Measurements from ENCODE around the gene DIRAS1. TPM values are rescaled to one million over a fixed set of nuclear protein-coding genes. Genes with fewer than 3 reads are reported as not detected.

The DIRAS1 gene
- total and polyA plus RNA-seq, 2 of the 4 experiments (the other 2 are of a cell fraction) = 1.4 to 10.3 TPM

DNA sequence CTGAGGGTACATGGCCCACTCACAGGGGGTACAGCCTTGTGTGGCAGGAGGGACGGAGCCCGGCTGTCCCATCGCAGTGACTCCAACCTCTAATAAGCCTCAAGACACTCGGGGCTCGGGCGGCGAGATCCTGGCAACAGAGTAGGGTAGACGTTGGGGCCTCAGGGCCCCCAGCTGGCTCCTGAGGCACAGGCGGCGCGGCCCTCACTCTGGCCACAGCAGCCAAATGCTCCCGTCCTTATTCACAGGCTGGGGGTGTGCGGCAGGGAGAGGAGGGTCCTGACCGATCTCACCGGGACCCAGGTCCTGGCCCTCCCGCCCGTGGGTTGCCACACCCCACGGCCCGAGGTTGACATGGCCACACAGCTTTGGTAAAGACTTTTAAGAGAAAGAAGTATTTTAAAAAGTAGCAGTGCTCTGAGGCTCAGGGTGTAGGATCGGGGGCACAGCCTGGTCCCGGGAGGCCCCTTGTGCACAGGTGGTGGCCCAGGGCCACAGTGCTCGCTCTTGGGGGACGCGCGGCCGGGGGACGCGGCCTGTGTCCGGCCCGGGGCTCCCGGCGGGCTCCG, 11.1 kb upstream of the DIRAS1 start:
- H2AFZ ChIP-seq (replicated peaks; ENCODE audit: low read length, poor library complexity) = no peak overlapping the region
- H3K79me1 ChIP-seq (ENCODE audit: low read depth in 1 of 2, low read length in 2 of 2) = peaks cover 0 to 18% of the 10 kb centered on the region in 2 experiments; a peak in 2 of 4 replicates
- H3K36me3 ChIP-seq (ENCODE audit: control insufficient read depth, insufficient read depth, low read length) = peaks cover 29% of the 10 kb centered on the region
- no peak for ATAC-seq (ENCODE audit: low read depth)
- in situ Hi-C loops (cut with MboI; ENCODE audit: low sequenced_read_pairs) (no loop called here), intact Hi-C loops (cut with micrococcal nuclease) (no loop called here), dilution Hi-C loops (cut with HindIII; ENCODE audit: low sequenced_read_pairs, unreplicated experiment) (no loop called here)
- H3K23ac ChIP-seq (ENCODE audit: low read depth, low read length) = no peak overlapping the region
- H3K27ac ChIP-seq (ENCODE audit: insufficient read depth, low read length) = no peak overlapping the region
- no peak overlapping the region for H2AK5ac ChIP-seq (ENCODE audit: low read depth, low read length)
- H2BK5ac ChIP-seq (ENCODE audit: low read depth, low read length, poor library complexity, severe bottlenecking) = no peak overlapping the region
- H2AK9ac ChIP-seq (replicated peaks; ENCODE audit: low read depth, low read length, poor library complexity) = no peak overlapping the region
- no peak overlapping the region for H3K4ac ChIP-seq (ENCODE audit: low read depth, low read length)
- no peak overlapping the region for H4K5ac ChIP-seq (ENCODE audit: low read depth, low read length)
- 94% methylated on average over 9 of the region's 33 CpGs; no CpG with 5 or more reads in 1 of the 2 experiments for WGBS, 2 experiments (ENCODE audit: extremely low coverage in 2 of 2, insufficient read length in 1 of 2)
- POLR2A ChIA-PET (ENCODE audit: unreplicated experiment) = no interaction called here
- H3K9ac ChIP-seq (ENCODE audit: low read depth, low read length) = no peak overlapping the region
- no peak overlapping the region for H3K4me3 ChIP-seq (ENCODE audit: insufficient read depth, low read depth, low read length)
- no peak overlapping the region for H4K91ac ChIP-seq (ENCODE audit: insufficient read depth, low read depth, low read length)
- H3K14ac ChIP-seq (replicated peaks; ENCODE audit: low read depth, low read length) = no peak overlapping the region
- H3K27me3 ChIP-seq (ENCODE audit: control insufficient read depth, insufficient read depth, low read length) = peaks cover 4% of the 10 kb centered on the region
- no peak overlapping the region for H4K8ac ChIP-seq (ENCODE audit: low read depth in 2 of 2, low read length in 2 of 2)
- CTCF ChIA-PET = interaction anchor here (0.7 kb wide), 1 partner anchor 184 kb away, joined by 3 read pairs; no protein-coding TSS in a partner anchor
- H3K4me2 ChIP-seq (ENCODE audit: low read depth, low read length) = no peak overlapping the region
- no peak overlapping the region for H3K56ac ChIP-seq (ENCODE audit: extremely low read depth, insufficient read depth, low read length)
- H2BK120ac ChIP-seq (ENCODE audit: low read depth, low read length) = no peak overlapping the region
- no peak for DNase-seq
- H3K18ac ChIP-seq (ENCODE audit: low read depth, low read length) = no peak overlapping the region
- 0 out of 2 replicates have a peak, but pooled peaks cover 2% of the 10 kb centered on the region for H3K9me1 ChIP-seq (ENCODE audit: insufficient read depth, low read length)
- TF ChIP-seq BHLHE40 (IDR thresholded peaks at IDR 0.05; ENCODE audit: low read depth, low read length) = no peak
- no peak for TF ChIP-seq RFX5 (IDR thresholded peaks at IDR 0.05; ENCODE audit: low read depth, low read length)
- no peak for TF ChIP-seq NFE2L2 (IDR thresholded peaks at IDR 0.05; ENCODE audit: low read depth, low read length)
- TF ChIP-seq MAZ (IDR thresholded peaks at IDR 0.05; ENCODE audit: borderline replicate concordance, low read depth, low read length) = no peak
- no peak for TF ChIP-seq CEBPB (IDR thresholded peaks at IDR 0.05; ENCODE audit: low read depth, low read length)
- TF ChIP-seq SMC3 (IDR thresholded peaks at IDR 0.05; ENCODE audit: low read depth, low read length) = no peak
- TF ChIP-seq, protein P1, sequence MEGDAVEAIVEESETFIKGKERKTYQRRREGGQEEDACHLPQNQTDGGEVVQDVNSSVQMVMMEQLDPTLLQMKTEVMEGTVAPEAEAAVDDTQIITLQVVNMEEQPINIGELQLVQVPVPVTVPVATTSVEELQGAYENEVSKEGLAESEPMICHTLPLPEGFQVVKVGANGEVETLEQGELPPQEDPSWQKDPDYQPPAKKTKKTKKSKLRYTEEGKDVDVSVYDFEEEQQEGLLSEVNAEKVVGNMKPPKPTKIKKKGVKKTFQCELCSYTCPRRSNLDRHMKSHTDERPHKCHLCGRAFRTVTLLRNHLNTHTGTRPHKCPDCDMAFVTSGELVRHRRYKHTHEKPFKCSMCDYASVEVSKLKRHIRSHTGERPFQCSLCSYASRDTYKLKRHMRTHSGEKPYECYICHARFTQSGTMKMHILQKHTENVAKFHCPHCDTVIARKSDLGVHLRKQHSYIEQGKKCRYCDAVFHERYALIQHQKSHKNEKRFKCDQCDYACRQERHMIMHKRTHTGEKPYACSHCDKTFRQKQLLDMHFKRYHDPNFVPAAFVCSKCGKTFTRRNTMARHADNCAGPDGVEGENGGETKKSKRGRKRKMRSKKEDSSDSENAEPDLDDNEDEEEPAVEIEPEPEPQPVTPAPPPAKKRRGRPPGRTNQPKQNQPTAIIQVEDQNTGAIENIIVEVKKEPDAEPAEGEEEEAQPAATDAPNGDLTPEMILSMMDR (conservative IDR thresholded peaks at IDR 0.05; ENCODE audit: low read depth, low read length) = no peak
- no peak for TF ChIP-seq MXI1 (IDR thresholded peaks at IDR 0.05; ENCODE audit: borderline replicate concordance, low read depth, low read length)
- TF ChIP-seq MAFK (IDR thresholded peaks at IDR 0.05; ENCODE audit: low read depth, low read length) = no peak
- TF ChIP-seq, protein P2, sequence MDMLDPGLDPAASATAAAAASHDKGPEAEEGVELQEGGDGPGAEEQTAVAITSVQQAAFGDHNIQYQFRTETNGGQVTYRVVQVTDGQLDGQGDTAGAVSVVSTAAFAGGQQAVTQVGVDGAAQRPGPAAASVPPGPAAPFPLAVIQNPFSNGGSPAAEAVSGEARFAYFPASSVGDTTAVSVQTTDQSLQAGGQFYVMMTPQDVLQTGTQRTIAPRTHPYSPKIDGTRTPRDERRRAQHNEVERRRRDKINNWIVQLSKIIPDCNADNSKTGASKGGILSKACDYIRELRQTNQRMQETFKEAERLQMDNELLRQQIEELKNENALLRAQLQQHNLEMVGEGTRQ (IDR thresholded peaks at IDR 0.05; ENCODE audit: low read depth, low read length) = no peak
- TF ChIP-seq RAD21 (IDR thresholded peaks at IDR 0.05; ENCODE audit: low read length) = no peak
- TF ChIP-seq, protein P3, sequence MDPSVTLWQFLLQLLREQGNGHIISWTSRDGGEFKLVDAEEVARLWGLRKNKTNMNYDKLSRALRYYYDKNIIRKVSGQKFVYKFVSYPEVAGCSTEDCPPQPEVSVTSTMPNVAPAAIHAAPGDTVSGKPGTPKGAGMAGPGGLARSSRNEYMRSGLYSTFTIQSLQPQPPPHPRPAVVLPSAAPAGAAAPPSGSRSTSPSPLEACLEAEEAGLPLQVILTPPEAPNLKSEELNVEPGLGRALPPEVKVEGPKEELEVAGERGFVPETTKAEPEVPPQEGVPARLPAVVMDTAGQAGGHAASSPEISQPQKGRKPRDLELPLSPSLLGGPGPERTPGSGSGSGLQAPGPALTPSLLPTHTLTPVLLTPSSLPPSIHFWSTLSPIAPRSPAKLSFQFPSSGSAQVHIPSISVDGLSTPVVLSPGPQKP (IDR thresholded peaks at IDR 0.05; ENCODE audit: borderline replicate concordance, low read depth, low read length) = no peak
- TF ChIP-seq FOS (IDR thresholded peaks at IDR 0.05; ENCODE audit: low read depth, low read length) = no peak
- TF ChIP-seq POLR2A (IDR thresholded peaks at IDR 0.05; ENCODE audit: low read depth, low read length) = no peak
- TF ChIP-seq RCOR1 (IDR thresholded peaks at IDR 0.05; ENCODE audit: insufficient replicate concordance, low read length) = no peak
- TF ChIP-seq CHD1 (IDR thresholded peaks at IDR 0.05; ENCODE audit: low read depth, low read length) = no peak
- no peak overlapping the region for H2BK15ac ChIP-seq (ENCODE audit: low read depth, low read length)
- BruUV-seq (replicated peaks) = no TSS peak
- no peaks in the 10 kb centered on the region; the same call in none of the 2 replicates for H4K20me1 ChIP-seq (ENCODE audit: insufficient read depth, low read length)
- H3K9me3 ChIP-seq (ENCODE audit: control insufficient read depth, insufficient read depth, low read length) = no peaks in the 10 kb centered on the region; the same call in 1 of the 2 replicates
- H2BK20ac ChIP-seq (ENCODE audit: low read depth, low read length) = no peak overlapping the region
- H3K4me1 ChIP-seq (ENCODE audit: control insufficient read depth, insufficient read depth, low read length) = no peaks in the 10 kb centered on the region
